H1 (cell line): ENCODE measurements around the gene ETF1.

Source experiments
- ASH2L ChIP-seq: fragments of 200-600, 300-600 bp; sonication (generic); IDR thresholded peaks from one replicate; pipeline ENCODE4 v1.7.1; 2017; ENCODE audit warnings: low read length
- BCL11A ChIP-seq, 2 experiments: IDR thresholded peaks; one replicate each; pipeline ENCODE4 v1.6.1; 2011; ENCODE audit warnings: low read depth in 2 of 2, low read length in 2 of 2, mild to moderate bottlenecking in 2 of 2
- CHD2 ChIP-seq: IDR thresholded peaks from 2 replicates; pipeline ENCODE4 v1.6.1; 2012; ENCODE audit warnings: low read length, improper control_type of control experiment
- PHF8 ChIP-seq: fragments of 200-600 bp; sonication (generic); conservative IDR thresholded peaks from 2 replicates; pipeline ENCODE4 v1.7.1; 2012; ENCODE audit warnings: low read depth, mild to moderate bottlenecking, inconsistent platforms, low read length, moderate library complexity
- RXRA ChIP-seq: IDR thresholded peaks from 2 replicates; pipeline ENCODE4 v1.6.1; 2011; ENCODE audit warnings: low read depth, mild to moderate bottlenecking, low read length, moderate library complexity; ENCODE audit not compliant: insufficient read depth
- SIX5 ChIP-seq: IDR thresholded peaks from 2 replicates; pipeline ENCODE4 v1.6.1; 2011; ENCODE audit warnings: mild to moderate bottlenecking, low read depth, low read length
- SP1 ChIP-seq: IDR thresholded peaks from 2 replicates; pipeline ENCODE4 v1.6.1; 2011; ENCODE audit warnings: low read depth, low read length
- TAF1 ChIP-seq: IDR thresholded peaks from 2 replicates; pipeline ENCODE4 v1.6.1; 2011; ENCODE audit warnings: mild to moderate bottlenecking, low read depth, low read length
- TF ChIP-seq, protein P1 (sequence below): IDR thresholded peaks from 2 replicates; pipeline ENCODE4 v1.6.1; 2012; ENCODE audit warnings: low read length, inconsistent platforms
- TF ChIP-seq, protein P2 (sequence below), 3 experiments: IDR thresholded peaks; 1 replicate in 2 of 3; 2 replicates in 1 of 3; pipeline versions ENCODE4 v1.5.1 to v1.6.1; 2011; ENCODE audit warnings: low read length in 3 of 3, mild to moderate bottlenecking in 3 of 3, inconsistent platforms in 2 of 3, low read depth in 1 of 3, moderate library complexity in 1 of 3; ENCODE audit not compliant: insufficient read depth in 1 of 3; ENCODE audit errors: control extremely low read depth in 1 of 3

- TF ChIP-seq TAF1 = no peak
- TF ChIP-seq BCL11A (IDR thresholded peaks at IDR 0.05; ENCODE audit: low read depth in 2 of 2, low read length in 2 of 2) = no peak
- TF ChIP-seq SIX5 = no peak
- TF ChIP-seq SP1 = no peak
- TF ChIP-seq CHD2 = no peak
- no peak for TF ChIP-seq RXRA
- no peak for TF ChIP-seq ASH2L
- TF ChIP-seq PHF8 = no peak
- TF ChIP-seq, protein P1, sequence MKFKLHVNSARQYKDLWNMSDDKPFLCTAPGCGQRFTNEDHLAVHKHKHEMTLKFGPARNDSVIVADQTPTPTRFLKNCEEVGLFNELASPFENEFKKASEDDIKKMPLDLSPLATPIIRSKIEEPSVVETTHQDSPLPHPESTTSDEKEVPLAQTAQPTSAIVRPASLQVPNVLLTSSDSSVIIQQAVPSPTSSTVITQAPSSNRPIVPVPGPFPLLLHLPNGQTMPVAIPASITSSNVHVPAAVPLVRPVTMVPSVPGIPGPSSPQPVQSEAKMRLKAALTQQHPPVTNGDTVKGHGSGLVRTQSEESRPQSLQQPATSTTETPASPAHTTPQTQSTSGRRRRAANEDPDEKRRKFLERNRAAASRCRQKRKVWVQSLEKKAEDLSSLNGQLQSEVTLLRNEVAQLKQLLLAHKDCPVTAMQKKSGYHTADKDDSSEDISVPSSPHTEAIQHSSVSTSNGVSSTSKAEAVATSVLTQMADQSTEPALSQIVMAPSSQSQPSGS = no peak
- TF ChIP-seq, protein P2, sequence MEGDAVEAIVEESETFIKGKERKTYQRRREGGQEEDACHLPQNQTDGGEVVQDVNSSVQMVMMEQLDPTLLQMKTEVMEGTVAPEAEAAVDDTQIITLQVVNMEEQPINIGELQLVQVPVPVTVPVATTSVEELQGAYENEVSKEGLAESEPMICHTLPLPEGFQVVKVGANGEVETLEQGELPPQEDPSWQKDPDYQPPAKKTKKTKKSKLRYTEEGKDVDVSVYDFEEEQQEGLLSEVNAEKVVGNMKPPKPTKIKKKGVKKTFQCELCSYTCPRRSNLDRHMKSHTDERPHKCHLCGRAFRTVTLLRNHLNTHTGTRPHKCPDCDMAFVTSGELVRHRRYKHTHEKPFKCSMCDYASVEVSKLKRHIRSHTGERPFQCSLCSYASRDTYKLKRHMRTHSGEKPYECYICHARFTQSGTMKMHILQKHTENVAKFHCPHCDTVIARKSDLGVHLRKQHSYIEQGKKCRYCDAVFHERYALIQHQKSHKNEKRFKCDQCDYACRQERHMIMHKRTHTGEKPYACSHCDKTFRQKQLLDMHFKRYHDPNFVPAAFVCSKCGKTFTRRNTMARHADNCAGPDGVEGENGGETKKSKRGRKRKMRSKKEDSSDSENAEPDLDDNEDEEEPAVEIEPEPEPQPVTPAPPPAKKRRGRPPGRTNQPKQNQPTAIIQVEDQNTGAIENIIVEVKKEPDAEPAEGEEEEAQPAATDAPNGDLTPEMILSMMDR (IDR thresholded peaks at IDR 0.05; ENCODE audit: control extremely low read depth in 1 of 3, insufficient read depth in 1 of 3, low read depth in 1 of 3, low read length in 3 of 3) = no peak
Measured at GRCh38 chr5:138538943-138539627, 4.0 kb downstream of the ETF1 start.
